K562 (cell line): ENCODE data around the gene CBX4. TPM values are rescaled to one million over a fixed set of nuclear protein-coding genes. Genes with fewer than 3 reads are reported as not detected.

Source experiments
- BRF2 ChIP-seq: IDR thresholded peaks from 3 replicates; pipeline ENCODE4 v1.6.1; 2011; ENCODE audit warnings: borderline replicate concordance, mild to moderate bottlenecking; ENCODE audit not compliant: insufficient read length, insufficient read depth
- CEBPG ChIP-seq, 3 experiments: fragments of 200-800 bp in 1 of 3; sonication (Bioruptor generic) in 1 of 3; sonication (generic) in 1 of 3; formaldehyde crosslinking in 1 of 3; IDR thresholded peaks in 2 of 3; conservative IDR thresholded peaks in 1 of 3; 2 replicates each; pipeline versions ENCODE4 v1.6.1 to v1.8.0; 2016 to 2022; ENCODE audit warnings: missing compliant biosample characterization in 2 of 3, missing genetic modification characterization in 2 of 3, mild to moderate bottlenecking in 1 of 3, missing genetic modification reagents in 1 of 3
- CREB3 ChIP-seq: fragments of 450-650 bp; conservative IDR thresholded peaks from 2 replicates; pipeline ENCODE4 v1.6.1; 2016; ENCODE audit warnings: missing genetic modification characterization, low read depth, mild to moderate bottlenecking, missing compliant biosample characterization, moderate library complexity
- FOXJ2 ChIP-seq: fragments of 200-800 bp; sonication (Bioruptor generic); IDR thresholded peaks from 2 replicates; pipeline ENCODE4 v1.6.1; 2016; ENCODE audit warnings: missing genetic modification characterization, missing compliant biosample characterization
- HOMEZ ChIP-seq: fragments of 250-450 bp; sonication (Bioruptor Pico); IDR thresholded peaks from 2 replicates; pipeline ENCODE4 v1.4.0; 2020; ENCODE audit warnings: mild to moderate bottlenecking, moderate library complexity
- JUN ChIP-seq, 2 experiments: sonication (generic) in 1 of 2; formaldehyde crosslinking in 1 of 2; IDR thresholded peaks; 2 replicates each; pipeline versions ENCODE4 v1.6.1 to v1.8.0; 2012 to 2022; ENCODE audit warnings: borderline replicate concordance in 2 of 2, mild to moderate bottlenecking in 2 of 2, improper control_type of control experiment in 1 of 2, low read depth in 1 of 2, low read length in 1 of 2, missing genetic modification reagents in 1 of 2
- KAT7 ChIP-seq: sonication (generic); formaldehyde crosslinking; IDR thresholded peaks from 2 replicates; pipeline ENCODE4 v1.8.0; 2022; ENCODE audit warnings: missing genetic modification reagents, mild to moderate bottlenecking, borderline replicate concordance
- MTA1 ChIP-seq: fragments of 450-650 bp; IDR thresholded peaks from 2 replicates; pipeline ENCODE4 v1.6.1; 2017; ENCODE audit warnings: borderline replicate concordance
- PCBP1 ChIP-seq: fragments of 200-400 bp; formaldehyde crosslinking; IDR thresholded peaks from 2 replicates; pipeline ENCODE4 v1.6.1; 2018; ENCODE audit warnings: mild to moderate bottlenecking, low read depth, low read length; ENCODE audit not compliant: poor library complexity, severe bottlenecking
- PRPF4 ChIP-seq: fragments of 200-400 bp; formaldehyde crosslinking; IDR thresholded peaks from one replicate; pipeline ENCODE4 v1.6.1; 2017; ENCODE audit warnings: low read length, low read depth, mild to moderate bottlenecking; ENCODE audit not compliant: insufficient read depth, poor library complexity, severe bottlenecking
- RAD51 ChIP-seq: fragments of 450-650 bp; IDR thresholded peaks from 2 replicates; pipeline ENCODE4 v1.7.1; 2016; ENCODE audit warnings: low read depth, mild to moderate bottlenecking, borderline replicate concordance
- SETDB1 ChIP-seq: IDR thresholded peaks from one replicate; pipeline ENCODE4 v1.6.1; 2012; ENCODE audit warnings: low read length, control low read depth, inconsistent platforms
- SFPQ ChIP-seq: fragments of 200-400 bp; formaldehyde crosslinking; IDR thresholded peaks from 2 replicates; pipeline ENCODE4 v1.6.1; 2017; ENCODE audit warnings: mild to moderate bottlenecking, low read depth, low read length, moderate library complexity
- SRSF1 ChIP-seq: fragments of 200-400 bp; formaldehyde crosslinking; IDR thresholded peaks from 2 replicates; pipeline ENCODE4 v1.6.1; 2017; ENCODE audit warnings: mild to moderate bottlenecking, low read depth, low read length, moderate library complexity
- SRSF3 ChIP-seq: fragments of 200-400 bp; formaldehyde crosslinking; IDR thresholded peaks from 2 replicates; pipeline ENCODE4 v1.6.1; 2016; ENCODE audit warnings: mild to moderate bottlenecking, low read length, moderate library complexity; ENCODE audit not compliant: insufficient read depth
- THRAP3 ChIP-seq: fragments of 450-650 bp; IDR thresholded peaks from 2 replicates; pipeline ENCODE4 v1.6.1; 2016; ENCODE audit warnings: mild to moderate bottlenecking, inconsistent platforms, borderline replicate concordance
- XRCC3 ChIP-seq: fragments of 450-650 bp; IDR thresholded peaks from 2 replicates; pipeline ENCODE4 v1.6.1; 2017; ENCODE audit warnings: mild to moderate bottlenecking, moderate library complexity
- ZBTB7A ChIP-seq: IDR thresholded peaks from 2 replicates; pipeline ENCODE4 v1.6.1; 2011; ENCODE audit warnings: low read depth, mild to moderate bottlenecking, low read length, moderate library complexity, borderline replicate concordance; ENCODE audit not compliant: control insufficient read depth
- ZBTB8A ChIP-seq: fragments of 450-650 bp; IDR thresholded peaks from 2 replicates; pipeline ENCODE4 v1.6.1; 2018; ENCODE audit warnings: mild to moderate bottlenecking, moderate library complexity; ENCODE audit not compliant: partially characterized antibody
- ZNF551 ChIP-seq: fragments of 250-450 bp; sonication (Bioruptor Pico); IDR thresholded peaks from 2 replicates; pipeline ENCODE4 v1.5.0; 2021; ENCODE audit warnings: mild to moderate bottlenecking, moderate library complexity
- polyA plus RNA-seq, 8 experiments: library from polyadenylated mRNA; depleted of rRNA in 4 of 8; stranded (reverse) in 5 of 8; unstranded in 3 of 8; fragments of >200 nt; fragmentation: Nextera tagmentation in 2 of 8; fragmentation: Illumina TruSeq in 1 of 8; extraction: Ambion mirVana in 2 of 8; extraction: Trizol in 1 of 8; gene quantifications; 2 replicates each; pipeline versions ENCODE4 v1.2.1 to v1.2.3, GENCODE V29; 2011 to 2014; ENCODE audit warnings: inconsistent platforms in 1 of 8, missing spikeins in 1 of 8
- total RNA-seq, 7 experiments: library from RNA; depleted of rRNA in 6 of 7; stranded (reverse); fragments of >200 nt in 6 of 7; fragmentation: Illumina TruSeq in 2 of 7; extraction: Trizol in 2 of 7; gene quantifications; 2 replicates each; pipeline versions ENCODE4 v1.2.1 to v1.2.3, GENCODE V29; 2011 to 2021; ENCODE audit warnings: low replicate concordance in 1 of 7

Gene CBX4
- total and polyA plus RNA-seq, 9 of the 15 experiments (the other 6 are each of a cell fraction or from before 2014, with no cell fraction given) = 0.98 to 50.5 (median 10.0) TPM

DNA sequence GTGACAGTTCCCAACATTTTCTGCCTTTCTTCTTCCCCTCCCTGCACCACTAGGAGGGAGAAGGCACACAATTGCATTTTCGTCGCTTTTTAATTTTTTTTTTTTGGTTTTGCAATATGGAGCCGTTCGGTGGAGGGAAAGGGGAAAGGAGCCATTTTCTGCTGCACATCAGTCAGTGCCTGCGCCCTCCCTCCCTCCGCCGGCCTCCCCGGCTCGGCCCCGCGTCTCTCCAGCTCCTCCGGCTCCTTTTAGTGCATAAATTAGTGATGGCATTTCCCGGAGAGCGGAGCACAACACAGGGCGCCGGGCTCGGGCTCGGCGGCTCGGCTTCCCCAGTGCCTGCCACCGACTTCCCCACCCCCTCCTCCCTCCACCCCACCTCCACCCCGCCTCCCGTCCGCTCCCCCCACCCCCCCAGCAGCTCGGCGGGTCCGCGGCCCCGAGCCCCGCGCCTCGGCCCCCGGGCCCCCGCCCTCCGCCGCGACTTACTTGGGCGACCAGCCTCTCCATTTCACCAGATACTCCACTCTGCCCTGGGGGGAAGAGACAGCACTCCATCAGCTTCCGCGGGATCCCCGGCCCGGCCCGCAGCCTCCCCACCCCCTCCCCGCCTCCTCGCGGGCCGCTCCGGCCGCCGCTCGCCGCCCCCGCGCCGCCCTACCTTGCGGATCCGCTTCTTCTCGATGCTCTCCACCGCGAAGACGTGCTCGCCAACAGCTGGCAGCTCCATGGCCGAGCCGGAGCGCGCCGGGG, 542 bp downstream of the CBX4 start (continued):
- TF ChIP-seq FOXJ2 (tag) (no peak), XRCC3 (no peak), BRF2 (no peak), HOMEZ (no peak), RAD51 (no peak), SETDB1 (no peak), KAT7 (CRISPR knock-in tag) (no peak), JUN (IDR thresholded peaks at IDR 0.05; ENCODE audit: borderline replicate concordance, low read depth, low read length) (no peak), JUN (CRISPR knock-in tag; IDR thresholded peaks at IDR 0.05; ENCODE audit: borderline replicate concordance) (no peak), ZBTB8A (no peak), ZBTB7A (peak; percentile 61; the same call in 1 of the 2 replicates), THRAP3 (no peak), ZNF551 (CRISPR knock-in tag) (no peak), SRSF3 (no peak), SRSF1 (no peak), CEBPG (CRISPR knock-in tag; IDR thresholded peaks at IDR 0.05) (no peak), CEBPG (tag; conservative IDR thresholded peaks at IDR 0.05 in 1 of 2, IDR thresholded peaks at IDR 0.05 in 1 of 2) (0 out of 4 replicates have a peak, but pooled peaks of 1 of the 2 experiments have one; percentile 32), CREB3 (tag) (no peak), SFPQ (no peak), PRPF4 (no peak), PCBP1 (peak; percentile 61), MTA1 (no peak)
